Fibroblast of mammary gland (primary cell): Measurements from ENCODE around the gene MARCKSL1.
A peak's percentile ranks its signal among the peaks of the same experiment; 100 is the strongest.
"Not testable (repeated sequence)": the region's sequence is repeated elsewhere in the genome, so short reads cannot be mapped to it uniquely, and the experiment has no call there.

ENCODE experiments used
- DNase-seq: peaks from one replicate; pipeline ENCODE4 v3.0.0-alpha.2; 2010; ENCODE audit warnings: low read depth
- H3K4me3 ChIP-seq: 2 replicates; pipeline ENCODE4 v1.5.1; 2011; ENCODE audit warnings: low read depth, mild to moderate bottlenecking, low read length, moderate library complexity; ENCODE audit not compliant: control insufficient read depth
- CTCF ChIP-seq: conservative IDR thresholded peaks from 2 replicates; pipeline ENCODE4 v1.5.1; 2011; ENCODE audit warnings: low read depth, low read length, inconsistent platforms; ENCODE audit not compliant: control insufficient read depth, insufficient read depth

Gene MARCKSL1

GRCh38 chr1:32361308-32361673 is 25.3 kb upstream of the MARCKSL1 start:
- TF ChIP-seq CTCF, result no peak

GRCh38 chr1:32358435-32358834 is 22.4 kb upstream of the MARCKSL1 start:
- TF ChIP-seq CTCF, result no peak
- no peak overlapping the region for H3K4me3 ChIP-seq
- no peak for DNase-seq

More at GRCh38 chr1:32361308-32361673, 25.3 kb upstream of the MARCKSL1 start:
- no peak for DNase-seq
- H3K4me3 ChIP-seq, result no peak overlapping the region

- DNase-seq, result no peak
- no peak for TF ChIP-seq CTCF
- H3K4me3 ChIP-seq, result no peak overlapping the region
Measured at GRCh38 chr1:32357614-32358013, 21.6 kb upstream of the MARCKSL1 start.

DNA sequence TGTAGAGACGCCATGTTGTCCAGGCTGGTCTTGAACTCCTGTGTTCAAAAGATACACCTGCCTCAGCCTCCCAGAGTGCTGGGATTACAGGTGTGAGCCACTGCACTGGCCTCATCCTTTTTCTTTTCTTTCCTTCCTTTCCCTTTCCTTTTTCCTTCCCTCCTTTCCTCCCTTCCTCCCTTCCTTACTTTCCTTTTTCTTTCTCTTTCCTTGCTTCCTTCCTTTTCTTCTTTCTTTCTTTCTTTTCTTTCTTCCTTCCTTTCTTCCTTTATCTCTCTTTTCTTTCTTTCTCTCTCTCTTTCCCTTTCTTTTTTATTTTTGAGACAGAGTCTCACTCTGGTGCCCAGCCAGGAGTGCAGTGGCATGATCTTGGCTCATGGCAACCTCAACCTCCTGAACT is 20.4 kb upstream of the MARCKSL1 start:
- no peak overlapping the region for H3K4me3 ChIP-seq
- no peak for DNase-seq
- TF ChIP-seq CTCF, result no peak

GRCh38 chr1:32355778-32356177 is 19.7 kb upstream of the MARCKSL1 start:
- H3K4me3 ChIP-seq, DNase-seq: not testable (repeated sequence)

- peak; percentile 65 for DNase-seq
- H3K4me3 ChIP-seq, result no peak overlapping the region
- TF ChIP-seq CTCF, result no peak
Measured at GRCh38 chr1:32353886-32354570, 18.0 kb upstream of the MARCKSL1 start.

DNA sequence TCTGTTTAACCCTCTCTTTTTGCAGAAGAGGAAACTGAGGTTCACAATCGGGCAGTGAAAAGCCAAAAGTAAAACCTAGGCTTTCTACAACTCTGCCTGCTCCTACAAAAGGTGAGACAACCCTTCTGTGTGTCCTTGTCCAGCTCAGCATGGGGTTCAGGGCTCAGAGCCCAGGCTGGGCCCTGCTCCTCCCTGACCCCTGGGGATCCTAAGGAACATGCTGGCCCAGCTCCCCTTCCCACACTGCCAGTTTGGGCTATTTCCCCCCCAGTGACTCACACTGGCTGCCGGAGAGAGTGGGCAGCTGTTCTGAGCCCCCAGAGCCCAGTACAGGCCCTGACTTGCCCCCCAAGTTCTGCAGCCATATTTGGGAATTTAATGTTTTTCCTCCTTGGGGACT is 17.4 kb upstream of the MARCKSL1 start:
- no peak for DNase-seq
- no peak for TF ChIP-seq CTCF
- no peak overlapping the region for H3K4me3 ChIP-seq
